Fibroblast of lung (primary cell): ENCODE measurements around the gene TBL2. TPM values are rescaled to one million over a fixed set of nuclear protein-coding genes. Genes with fewer than 3 reads are reported as not detected.

Source experiments
- DNase-seq, 2 donors: peaks; one replicate each; pipeline versions ENCODE4 v3.0.0 to v3.0.0-alpha.2; 2010; ENCODE audit warnings: low read depth in 2 of 2
- H2AFZ ChIP-seq: 2 replicates; pipeline ENCODE4 v1.5.1; 2012; ENCODE audit warnings: low read length, control low read depth, inconsistent platforms
- H3K27ac ChIP-seq: 2 replicates; pipeline ENCODE4 v1.5.1; 2011; ENCODE audit warnings: low read length, control low read depth; ENCODE audit not compliant: insufficient read depth
- H3K27me3 ChIP-seq: 2 replicates; pipeline ENCODE4 v1.5.1; 2011; ENCODE audit warnings: mild to moderate bottlenecking, low read length; ENCODE audit not compliant: control insufficient read depth, insufficient read depth
- H3K36me3 ChIP-seq: 2 replicates; pipeline ENCODE4 v1.5.1; 2011; ENCODE audit warnings: low read length; ENCODE audit not compliant: control insufficient read depth, insufficient read depth
- H3K4me1 ChIP-seq: 2 replicates; pipeline ENCODE4 v1.5.1; 2011; ENCODE audit warnings: low read length; ENCODE audit not compliant: control insufficient read depth, insufficient read depth; ENCODE audit errors: extremely low read depth
- H3K4me2 ChIP-seq: 2 replicates; pipeline ENCODE4 v1.5.1; 2011; ENCODE audit warnings: low read length, control low read depth; ENCODE audit not compliant: insufficient read depth; ENCODE audit errors: extremely low read depth
- H3K4me3 ChIP-seq, 4 experiments: fragments of 200-600 bp in 1 of 4; sonication (generic) in 1 of 4; replicated peaks in 1 of 4; 2 replicates each; pipeline ENCODE4 v1.5.1; 2011 to 2016; ENCODE audit warnings: low read length in 4 of 4, low read depth in 3 of 4, mild to moderate bottlenecking in 3 of 4, control low read depth in 2 of 4, inconsistent platforms in 1 of 4, mixed read lengths in 1 of 4; ENCODE audit not compliant: insufficient read depth in 1 of 4; ENCODE audit errors: control extremely low read depth in 1 of 4
- H3K79me2 ChIP-seq: 2 replicates; pipeline ENCODE4 v1.5.1; 2012; ENCODE audit warnings: mild to moderate bottlenecking, low read length, inconsistent platforms; ENCODE audit not compliant: control insufficient read depth, insufficient read depth
- H3K9ac ChIP-seq: 2 replicates; pipeline ENCODE4 v1.5.1; 2011; ENCODE audit warnings: mild to moderate bottlenecking, low read length, control low read depth; ENCODE audit not compliant: insufficient read depth
- H3K9me3 ChIP-seq: 2 replicates; pipeline ENCODE4 v1.5.1; 2012; ENCODE audit warnings: low read depth, low read length; ENCODE audit not compliant: control insufficient read depth, insufficient read depth
- H4K20me1 ChIP-seq: 2 replicates; pipeline ENCODE4 v1.5.1; 2011; ENCODE audit warnings: low read length; ENCODE audit not compliant: control insufficient read depth, insufficient read depth; ENCODE audit errors: extremely low read depth
- EZH2 ChIP-seq: IDR thresholded peaks from 2 replicates; pipeline ENCODE4 v1.5.1; 2012; ENCODE audit warnings: low read length, control low read depth, mild to moderate bottlenecking; ENCODE audit errors: missing control alignments
- polyA plus RNA-seq, 2 donors: library from polyadenylated mRNA; depleted of rRNA in 1 of 2; stranded (reverse) in 1 of 2; unstranded in 1 of 2; fragments of >200 nt; gene quantifications; 2 replicates each; pipeline ENCODE4 v1.2.1, GENCODE V29; 2011 to 2012; ENCODE audit warnings: missing spikeins in 1 of 2
- total RNA-seq: library from RNA; depleted of rRNA; stranded (reverse); fragments of >200 nt; gene quantifications from 2 replicates; pipeline ENCODE4 v1.2.1, GENCODE V29; 2014
- TF ChIP-seq, protein P1 (sequence below), 2 donors: IDR thresholded peaks in 1 of 2; conservative IDR thresholded peaks in 1 of 2; 1 replicate in 1 of 2; 2 replicates in 1 of 2; pipeline ENCODE4 v1.5.1; 2011 to 2012; ENCODE audit warnings: low read length in 2 of 2, control low read depth in 1 of 2, inconsistent platforms in 1 of 2, low read depth in 1 of 2, mild to moderate bottlenecking in 1 of 2

Gene TBL2
- total and polyA plus RNA-seq, 2 donors (not counting 1 experiment from before 2014, with no cell fraction given): 40.1 to 58.6 TPM

- H2AFZ ChIP-seq: no peak overlapping the region
- no peaks in the 10 kb centered on the region for H3K36me3 ChIP-seq
- DNase-seq: no peak
- no peak overlapping the region for H3K4me2 ChIP-seq
- H3K9me3 ChIP-seq: no peaks in the 10 kb centered on the region
- TF ChIP-seq, protein P1, sequence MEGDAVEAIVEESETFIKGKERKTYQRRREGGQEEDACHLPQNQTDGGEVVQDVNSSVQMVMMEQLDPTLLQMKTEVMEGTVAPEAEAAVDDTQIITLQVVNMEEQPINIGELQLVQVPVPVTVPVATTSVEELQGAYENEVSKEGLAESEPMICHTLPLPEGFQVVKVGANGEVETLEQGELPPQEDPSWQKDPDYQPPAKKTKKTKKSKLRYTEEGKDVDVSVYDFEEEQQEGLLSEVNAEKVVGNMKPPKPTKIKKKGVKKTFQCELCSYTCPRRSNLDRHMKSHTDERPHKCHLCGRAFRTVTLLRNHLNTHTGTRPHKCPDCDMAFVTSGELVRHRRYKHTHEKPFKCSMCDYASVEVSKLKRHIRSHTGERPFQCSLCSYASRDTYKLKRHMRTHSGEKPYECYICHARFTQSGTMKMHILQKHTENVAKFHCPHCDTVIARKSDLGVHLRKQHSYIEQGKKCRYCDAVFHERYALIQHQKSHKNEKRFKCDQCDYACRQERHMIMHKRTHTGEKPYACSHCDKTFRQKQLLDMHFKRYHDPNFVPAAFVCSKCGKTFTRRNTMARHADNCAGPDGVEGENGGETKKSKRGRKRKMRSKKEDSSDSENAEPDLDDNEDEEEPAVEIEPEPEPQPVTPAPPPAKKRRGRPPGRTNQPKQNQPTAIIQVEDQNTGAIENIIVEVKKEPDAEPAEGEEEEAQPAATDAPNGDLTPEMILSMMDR (conservative IDR thresholded peaks at IDR 0.05 in 1 of 2, IDR thresholded peaks at IDR 0.05 in 1 of 2; ENCODE audit: low read depth in 1 of 2, low read length in 2 of 2): no peak
- no peak for TF ChIP-seq EZH2
- H4K20me1 ChIP-seq: no peaks in the 10 kb centered on the region
- H3K27me3 ChIP-seq: no peaks in the 10 kb centered on the region
- H3K27ac ChIP-seq: no peak overlapping the region
- no peak overlapping the region for H3K4me3 ChIP-seq
- no peaks in the 10 kb centered on the region for H3K4me1 ChIP-seq
- H3K79me2 ChIP-seq: no peaks in the 10 kb centered on the region
- no peak overlapping the region for H3K9ac ChIP-seq
These were observed 17.0 kb upstream of the TBL2 start for GRCh38 chr7:73595358-73595757.

- H2AFZ ChIP-seq: no peak overlapping the region
- no peak for DNase-seq
- H3K79me2 ChIP-seq: no peaks in the 10 kb centered on the region
- H3K4me1 ChIP-seq: no peaks in the 10 kb centered on the region
- H4K20me1 ChIP-seq: no peaks in the 10 kb centered on the region
- H3K27ac ChIP-seq: no peak overlapping the region
- H3K27me3 ChIP-seq: no peaks in the 10 kb centered on the region
- no peak overlapping the region for H3K4me2 ChIP-seq
- TF ChIP-seq, protein P1 (conservative IDR thresholded peaks at IDR 0.05 in 1 of 2, IDR thresholded peaks at IDR 0.05 in 1 of 2; ENCODE audit: low read depth in 1 of 2, low read length in 2 of 2): no peak
- TF ChIP-seq EZH2: no peak
- H3K9ac ChIP-seq: no peak overlapping the region
- H3K36me3 ChIP-seq: no peaks in the 10 kb centered on the region
- no peaks in the 10 kb centered on the region for H3K9me3 ChIP-seq
- H3K4me3 ChIP-seq: no peak overlapping the region
These were observed 15.0 kb upstream of the TBL2 start for GRCh38 chr7:73593207-73594045.

DNA sequence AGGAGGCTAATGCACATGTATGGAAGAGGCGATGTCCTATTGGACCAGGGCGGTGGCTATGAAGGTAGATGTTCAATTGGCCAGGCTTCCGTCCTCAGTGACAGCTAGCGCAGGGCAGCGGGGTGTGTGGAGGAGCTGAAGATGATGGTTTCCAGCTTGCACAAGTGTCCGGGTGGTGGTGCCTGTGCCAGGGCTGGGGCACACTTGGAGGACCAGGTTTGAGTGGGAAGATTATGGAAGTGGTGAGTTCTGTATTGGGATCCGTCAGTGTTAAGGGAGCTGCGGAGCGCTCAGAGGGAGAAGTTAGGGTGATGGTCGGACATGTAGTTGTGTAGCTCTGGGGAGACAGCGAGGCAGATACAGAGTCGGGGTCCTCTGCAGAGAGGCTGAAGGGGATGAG is 8.5 kb upstream of the TBL2 start:
- Histone ChIP-seq H3K4me2 (no peak overlapping the region), H2AFZ (no peak overlapping the region), H3K9ac (no peak overlapping the region), H4K20me1 (no peaks in the 10 kb centered on the region), H3K36me3 (no peaks in the 10 kb centered on the region), H3K9me3 (no peaks in the 10 kb centered on the region), H3K79me2 (no peaks in the 10 kb centered on the region), H3K4me3 (no peak overlapping the region), H3K27ac (no peak overlapping the region), H3K27me3 (no peaks in the 10 kb centered on the region), H3K4me1 (no peaks in the 10 kb centered on the region)
- TF ChIP-seq, protein P1 (conservative IDR thresholded peaks at IDR 0.05 in 1 of 2, IDR thresholded peaks at IDR 0.05 in 1 of 2; ENCODE audit: low read depth in 1 of 2, low read length in 2 of 2): no peak
- no peak for TF ChIP-seq EZH2
- DNase-seq: no peak
